IMR-90 (cell line): ENCODE results near the gene NPAS2. TPM values are rescaled to one million over a fixed set of nuclear protein-coding genes. Genes with fewer than 3 reads are reported as not detected.

ENCODE experiments used
- ATAC-seq: fragments of 200-7000 bp; cut with Tn5 transposase; 2 replicates; pipeline ENCODE4 v1.9.1; 2020; ENCODE audit warnings: low read depth, mild to moderate bottlenecking, moderate library complexity
- BruUV-seq: library from RNA; stranded (reverse); fragments of 400-500 nt; replicated peaks from 2 replicates; lab custom pipeline; 2021; lab: Mats Ljungman, UMichigan
- CTCF ChIA-PET: fragments of 300-600 bp; formaldehyde crosslinking; extraction: SDS; loops from one replicate; lab custom pipeline; 2021; ENCODE audit warnings: antibody characterized with exemption; lab: Yijun Ruan, JAX
- POLR2A ChIA-PET: fragments of 300-600 bp; sonication (Branson Sonifier 250); formaldehyde crosslinking; loops from one replicate; lab custom pipeline; 2022; ENCODE audit warnings: antibody characterized with exemption; ENCODE audit not compliant: unreplicated experiment; lab: Charles Lee
- DNase-seq: peaks from one replicate; pipeline ENCODE4 v3.0.0; 2013
- H2AFZ ChIP-seq: replicated peaks from 2 replicates; pipeline ENCODE3; 2013; ENCODE audit warnings: low read length, mild to moderate bottlenecking; ENCODE audit not compliant: poor library complexity
- H2AK5ac ChIP-seq: 2 replicates; pipeline ENCODE4 v1.6.1; 2013; ENCODE audit warnings: low read depth, low read length, inconsistent platforms
- H2AK9ac ChIP-seq: replicated peaks from 2 replicates; pipeline ENCODE3; 2013; ENCODE audit warnings: mild to moderate bottlenecking, low read depth, low read length, moderate library complexity; ENCODE audit not compliant: poor library complexity
- H2BK120ac ChIP-seq: 2 replicates; pipeline ENCODE4 v1.6.1; 2013; ENCODE audit warnings: low read depth, low read length, inconsistent platforms
- H2BK15ac ChIP-seq: 3 replicates; pipeline ENCODE4 v1.6.1; 2013; ENCODE audit warnings: low read depth, low read length, inconsistent platforms
- H2BK20ac ChIP-seq: 2 replicates; pipeline ENCODE4 v1.6.1; 2013; ENCODE audit warnings: low read depth, mild to moderate bottlenecking, inconsistent platforms, low read length, moderate library complexity
- H2BK5ac ChIP-seq: 2 replicates; pipeline ENCODE4 v1.6.1; 2013; ENCODE audit warnings: mild to moderate bottlenecking, low read depth, low read length, inconsistent platforms; ENCODE audit not compliant: poor library complexity, severe bottlenecking
- H3K14ac ChIP-seq: replicated peaks from 2 replicates; pipeline ENCODE4 v1.6.1; 2013; ENCODE audit warnings: low read depth, low read length, inconsistent platforms
- H3K18ac ChIP-seq: 2 replicates; pipeline ENCODE4 v1.6.1; 2013; ENCODE audit warnings: low read depth, low read length, control low read depth
- H3K23ac ChIP-seq: 2 replicates; pipeline ENCODE4 v1.6.1; 2013; ENCODE audit warnings: low read depth, low read length, inconsistent platforms
- H3K27ac ChIP-seq: 2 replicates; pipeline ENCODE4 v1.5.1; 2013; ENCODE audit warnings: mild to moderate bottlenecking, control low read depth, low read length; ENCODE audit not compliant: insufficient read depth
- H3K27me3 ChIP-seq: 2 replicates; pipeline ENCODE4 v1.6.1; 2013; ENCODE audit warnings: low read length; ENCODE audit not compliant: control insufficient read depth, insufficient read depth
- H3K36me3 ChIP-seq: 2 replicates; pipeline ENCODE4 v1.6.1; 2013; ENCODE audit warnings: low read length, mixed read lengths; ENCODE audit not compliant: control insufficient read depth, insufficient read depth
- H3K4ac ChIP-seq: 2 replicates; pipeline ENCODE4 v1.6.1; 2013; ENCODE audit warnings: low read depth, low read length, inconsistent platforms
- H3K4me1 ChIP-seq: 2 replicates; pipeline ENCODE4 v1.6.1; 2013; ENCODE audit warnings: low read length, mixed read lengths; ENCODE audit not compliant: control insufficient read depth, insufficient read depth
- H3K4me2 ChIP-seq: 2 replicates; pipeline ENCODE4 v1.6.1; 2013; ENCODE audit warnings: low read depth, mild to moderate bottlenecking, control low read depth, low read length, moderate library complexity
- H3K4me3 ChIP-seq: 2 replicates; pipeline ENCODE4 v1.5.1; 2013; ENCODE audit warnings: low read depth, mild to moderate bottlenecking, control low read depth, low read length, moderate library complexity; ENCODE audit not compliant: insufficient read depth
- H3K56ac ChIP-seq: 2 replicates; pipeline ENCODE4 v1.6.1; 2013; ENCODE audit warnings: low read length, inconsistent platforms; ENCODE audit not compliant: insufficient read depth; ENCODE audit errors: extremely low read depth
- H3K79me1 ChIP-seq, 2 experiments: 2 replicates each; pipeline ENCODE4 v1.6.1; 2013; ENCODE audit warnings: low read length in 2 of 2, inconsistent platforms in 1 of 2, low read depth in 1 of 2
- H3K9ac ChIP-seq: 2 replicates; pipeline ENCODE4 v1.6.1; 2013; ENCODE audit warnings: low read depth, low read length, control low read depth
- H3K9me1 ChIP-seq: 2 replicates; pipeline ENCODE4 v1.6.1; 2013; ENCODE audit warnings: low read length, inconsistent platforms; ENCODE audit not compliant: insufficient read depth
- H3K9me3 ChIP-seq: 2 replicates; pipeline ENCODE4 v1.6.1; 2013; ENCODE audit warnings: low read length; ENCODE audit not compliant: control insufficient read depth, insufficient read depth
- H4K20me1 ChIP-seq: 2 replicates; pipeline ENCODE4 v1.6.1; 2013; ENCODE audit warnings: low read length, inconsistent platforms; ENCODE audit not compliant: insufficient read depth
- H4K5ac ChIP-seq: 2 replicates; pipeline ENCODE4 v1.6.1; 2013; ENCODE audit warnings: mild to moderate bottlenecking, low read depth, low read length, control low read depth
- H4K8ac ChIP-seq, 2 experiments: 2 replicates each; pipeline ENCODE4 v1.6.1; 2013; ENCODE audit warnings: low read depth in 2 of 2, low read length in 2 of 2, control low read depth in 1 of 2, inconsistent platforms in 1 of 2
- H4K91ac ChIP-seq: 2 replicates; pipeline ENCODE4 v1.6.1; 2013; ENCODE audit warnings: low read depth, low read length, inconsistent platforms; ENCODE audit not compliant: insufficient read depth
- BHLHE40 ChIP-seq: fragments of 150-350 bp; IDR thresholded peaks from 2 replicates; pipeline ENCODE4 v1.6.1; 2016; ENCODE audit warnings: mild to moderate bottlenecking, low read depth, low read length
- CEBPB ChIP-seq: IDR thresholded peaks from 2 replicates; pipeline ENCODE4 v1.6.1; 2012; ENCODE audit warnings: low read depth, low read length, improper control_type of control experiment
- CHD1 ChIP-seq: IDR thresholded peaks from 2 replicates; pipeline ENCODE4 v1.6.1; 2012; ENCODE audit warnings: low read depth, low read length, improper control_type of control experiment
- ELK1 ChIP-seq: fragments of 150-350 bp; IDR thresholded peaks from 2 replicates; pipeline ENCODE4 v1.6.1; 2016; ENCODE audit warnings: low read depth, mild to moderate bottlenecking, low read length, moderate library complexity, borderline replicate concordance
- MAFK ChIP-seq: IDR thresholded peaks from 2 replicates; pipeline ENCODE4 v1.6.1; 2012; ENCODE audit warnings: low read depth, low read length, improper control_type of control experiment
- MAZ ChIP-seq: IDR thresholded peaks from 2 replicates; pipeline ENCODE4 v1.6.1; 2012; ENCODE audit warnings: low read depth, mild to moderate bottlenecking, low read length, improper control_type of control experiment, moderate library complexity, borderline replicate concordance
- MXI1 ChIP-seq: IDR thresholded peaks from 2 replicates; pipeline ENCODE4 v1.6.1; 2012; ENCODE audit warnings: low read depth, mild to moderate bottlenecking, low read length, moderate library complexity, borderline replicate concordance
- SMC3 ChIP-seq: fragments of 150-350 bp; IDR thresholded peaks from 2 replicates; pipeline ENCODE4 v1.6.1; 2016; ENCODE audit warnings: low read depth, mild to moderate bottlenecking, antibody characterized with exemption, low read length, moderate library complexity
- WGBS, 2 experiments: methylation state at CpG; one replicate each; pipeline versions ENCODE4 v1.1.5 to v1.1.7; 2013; ENCODE audit warnings: missing lambda C conversion rate in 2 of 2; ENCODE audit not compliant: insufficient read length in 1 of 2; ENCODE audit errors: extremely low coverage in 2 of 2; 5-methylcytosine and 5-hydroxymethylcytosine counted together
- dilution Hi-C: fragments of 300-500 bp; cut with HindIII; formaldehyde crosslinking; loops from one replicate; pipeline ENCODE4 v1.14.3; 2018; ENCODE audit warnings: low sequenced_read_pairs; ENCODE audit not compliant: unreplicated experiment
- in situ Hi-C: fragments of 300-500 bp; cut with MboI; formaldehyde crosslinking; loops from 3 replicates; pipeline ENCODE4 v1.14.3; 2019; ENCODE audit warnings: low sequenced_read_pairs, inconsistent platforms, mixed read lengths
- intact Hi-C: fragments of 100-400 bp; cut with micrococcal nuclease; formaldehyde crosslinking; loops from 2 replicates; pipeline ENCODE4 v1.10.0; 2022
- polyA plus RNA-seq, 3 experiments: library from polyadenylated mRNA; depleted of rRNA; stranded (reverse); fragments of >200 nt; gene quantifications; 2 replicates each; pipeline ENCODE4 v1.2.3, GENCODE V29; 2012; ENCODE audit warnings: low replicate concordance in 1 of 3
- total RNA-seq: library from RNA; depleted of rRNA; stranded (reverse); fragments of >200 nt; gene quantifications from 2 replicates; pipeline ENCODE4 v1.2.3, GENCODE V29; 2012
- TF ChIP-seq, protein P1 (sequence below): conservative IDR thresholded peaks from 2 replicates; pipeline ENCODE4 v1.5.1; 2012; ENCODE audit warnings: mild to moderate bottlenecking, low read depth, low read length, improper control_type of control experiment
- TF ChIP-seq, protein P2 (sequence below): fragments of 150-350 bp; IDR thresholded peaks from 2 replicates; pipeline ENCODE4 v1.6.1; 2017; ENCODE audit warnings: mild to moderate bottlenecking, antibody characterized with exemption, low read length, low read depth

NPAS2 gene
- total and polyA plus RNA-seq, 2 of the 4 experiments (the other 2 are of a cell fraction), result 5.2 to 14.8 TPM

DNA sequence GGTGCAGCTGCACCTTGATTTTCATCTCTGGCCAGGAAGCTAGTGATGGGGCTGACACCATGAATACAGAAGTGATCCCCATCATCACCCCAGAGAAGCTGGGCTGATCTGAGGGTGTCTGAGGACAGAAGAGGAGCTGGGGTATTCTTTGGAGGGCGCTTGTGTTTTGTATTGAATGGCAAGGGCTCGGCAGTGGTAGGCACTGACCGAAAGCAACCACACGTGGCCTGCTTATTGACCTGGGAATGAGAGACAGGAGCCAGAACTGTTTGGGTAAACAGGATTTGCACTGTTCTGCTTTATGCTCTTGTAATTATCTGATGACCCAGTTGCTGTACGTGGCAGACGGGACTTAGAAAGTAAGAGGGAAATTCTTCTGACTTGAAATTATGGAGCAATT lies 119.5 kb downstream of the NPAS2 start:
- H3K4me1 ChIP-seq, result peaks cover 8% of the 10 kb centered on the region
- H3K23ac ChIP-seq, result no peak overlapping the region
- H3K9ac ChIP-seq, result no peak overlapping the region
- H3K27ac ChIP-seq, result no peak overlapping the region
- H4K5ac ChIP-seq, result no peak overlapping the region
- H4K8ac ChIP-seq, result no peak overlapping the region
- no peak overlapping the region for H2BK20ac ChIP-seq
- H2AK9ac ChIP-seq, result no peak overlapping the region
- dilution Hi-C loops, result no loop called here
- no peak overlapping the region for H3K18ac ChIP-seq
- no peaks in the 10 kb centered on the region; the same call in none of the 2 replicates for H3K36me3 ChIP-seq
- H4K20me1 ChIP-seq, result peaks cover 3% of the 10 kb centered on the region; the same call in 1 of the 2 replicates
- POLR2A ChIA-PET, result no interaction called here
- 93% methylated on average over 2 of the region's 6 CpGs; no CpG with 5 or more reads in 1 of the 2 experiments for WGBS, 2 experiments
- H3K9me1 ChIP-seq, result peaks cover 26% of the 10 kb centered on the region
- intact Hi-C loops, result no loop called here
- no peaks in the 10 kb centered on the region for H3K27me3 ChIP-seq
- no peak overlapping the region for H3K56ac ChIP-seq
- TF ChIP-seq BHLHE40, result no peak
- TF ChIP-seq MAFK, result no peak
- TF ChIP-seq, protein P1, sequence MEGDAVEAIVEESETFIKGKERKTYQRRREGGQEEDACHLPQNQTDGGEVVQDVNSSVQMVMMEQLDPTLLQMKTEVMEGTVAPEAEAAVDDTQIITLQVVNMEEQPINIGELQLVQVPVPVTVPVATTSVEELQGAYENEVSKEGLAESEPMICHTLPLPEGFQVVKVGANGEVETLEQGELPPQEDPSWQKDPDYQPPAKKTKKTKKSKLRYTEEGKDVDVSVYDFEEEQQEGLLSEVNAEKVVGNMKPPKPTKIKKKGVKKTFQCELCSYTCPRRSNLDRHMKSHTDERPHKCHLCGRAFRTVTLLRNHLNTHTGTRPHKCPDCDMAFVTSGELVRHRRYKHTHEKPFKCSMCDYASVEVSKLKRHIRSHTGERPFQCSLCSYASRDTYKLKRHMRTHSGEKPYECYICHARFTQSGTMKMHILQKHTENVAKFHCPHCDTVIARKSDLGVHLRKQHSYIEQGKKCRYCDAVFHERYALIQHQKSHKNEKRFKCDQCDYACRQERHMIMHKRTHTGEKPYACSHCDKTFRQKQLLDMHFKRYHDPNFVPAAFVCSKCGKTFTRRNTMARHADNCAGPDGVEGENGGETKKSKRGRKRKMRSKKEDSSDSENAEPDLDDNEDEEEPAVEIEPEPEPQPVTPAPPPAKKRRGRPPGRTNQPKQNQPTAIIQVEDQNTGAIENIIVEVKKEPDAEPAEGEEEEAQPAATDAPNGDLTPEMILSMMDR, result no peak
- no peak for TF ChIP-seq CEBPB
- no peak for TF ChIP-seq ELK1
- TF ChIP-seq SMC3, result no peak
- no peak for TF ChIP-seq MXI1
- TF ChIP-seq MAZ, result no peak
- TF ChIP-seq, protein P2, sequence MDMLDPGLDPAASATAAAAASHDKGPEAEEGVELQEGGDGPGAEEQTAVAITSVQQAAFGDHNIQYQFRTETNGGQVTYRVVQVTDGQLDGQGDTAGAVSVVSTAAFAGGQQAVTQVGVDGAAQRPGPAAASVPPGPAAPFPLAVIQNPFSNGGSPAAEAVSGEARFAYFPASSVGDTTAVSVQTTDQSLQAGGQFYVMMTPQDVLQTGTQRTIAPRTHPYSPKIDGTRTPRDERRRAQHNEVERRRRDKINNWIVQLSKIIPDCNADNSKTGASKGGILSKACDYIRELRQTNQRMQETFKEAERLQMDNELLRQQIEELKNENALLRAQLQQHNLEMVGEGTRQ, result no peak
- no peak for TF ChIP-seq CHD1
- no peak overlapping the region for H3K14ac ChIP-seq
- ATAC-seq (no peak), DNase-seq (no peak)
- BruUV-seq, result no TSS peak
- CTCF ChIA-PET, result no interaction called here
- no peak overlapping the region for H3K4me3 ChIP-seq
- no peak overlapping the region for H3K4me2 ChIP-seq
- H4K91ac ChIP-seq, result no peak overlapping the region
- H2AK5ac ChIP-seq, result no peak overlapping the region
- no peak overlapping the region for H3K4ac ChIP-seq
- no peak overlapping the region for H2AFZ ChIP-seq
- H3K79me1 ChIP-seq, result no peaks in the 10 kb centered on the region
- in situ Hi-C loops, result no loop called here
- H2BK120ac ChIP-seq, result no peak overlapping the region
- no peak overlapping the region for H2BK15ac ChIP-seq
- no peaks in the 10 kb centered on the region for H3K9me3 ChIP-seq
- H2BK5ac ChIP-seq, result no peak overlapping the region
